ENCODE results near the gene COPZ1.
"Not testable (repeated sequence)": the region's sequence is repeated elsewhere in the genome, so short reads cannot be mapped to it uniquely, and the experiment has no call there.

The COPZ1 gene

GRCh38 chr12:54354271-54354670 is 29.3 kb downstream of the COPZ1 start:
- H3K27ac ChIP-seq (ENCODE audit: low read depth, low read length); H3K36me3 ChIP-seq (ENCODE audit: control insufficient read depth, insufficient read depth, low read length); H3K4me3 ChIP-seq (ENCODE audit: low read depth, low read length); H3K27me3 ChIP-seq (ENCODE audit: control insufficient read depth, insufficient read depth, low read length); H3K9ac ChIP-seq (ENCODE audit: low read length); H3K9me3 ChIP-seq (ENCODE audit: control insufficient read depth, insufficient read depth, low read depth, low read length): not testable (repeated sequence)
- H3K4me1 ChIP-seq (ENCODE audit: control insufficient read depth, insufficient read depth, low read length): peaks cover 80% of the 10 kb centered on the region

- Histone ChIP-seq H3K27ac (ENCODE audit: low read depth, low read length) (peak overlapping the region; percentile 45; the same call in 1 of the 2 replicates), H3K27me3 (ENCODE audit: control insufficient read depth, insufficient read depth, low read length) (no peaks in the 10 kb centered on the region), H3K9me3 (ENCODE audit: control insufficient read depth, insufficient read depth, low read depth, low read length) (no peaks in the 10 kb centered on the region), H3K4me3 (ENCODE audit: low read depth, low read length) (no peak overlapping the region), H3K4me1 (ENCODE audit: control insufficient read depth, insufficient read depth, low read length) (peaks cover 80% of the 10 kb centered on the region), H3K36me3 (ENCODE audit: control insufficient read depth, insufficient read depth, low read length) (peaks cover 2% of the 10 kb centered on the region), H3K9ac (ENCODE audit: low read length) (peak overlapping the region; percentile 18)
Observed at GRCh38 chr12:54355104-54355815, 30.3 kb downstream of the COPZ1 start.

GRCh38 chr12:54356228-54356627 is 31.3 kb downstream of the COPZ1 start:
- Histone ChIP-seq H3K27me3 (ENCODE audit: control insufficient read depth, insufficient read depth, low read length) (no peaks in the 10 kb centered on the region), H3K9ac (ENCODE audit: low read length) (peak overlapping the region; percentile 28), H3K36me3 (ENCODE audit: control insufficient read depth, insufficient read depth, low read length) (no peaks in the 10 kb centered on the region), H3K4me3 (ENCODE audit: low read depth, low read length) (peak overlapping the region; percentile 83; the same call in 1 of the 2 replicates), H3K4me1 (ENCODE audit: control insufficient read depth, insufficient read depth, low read length) (peaks cover 76% of the 10 kb centered on the region), H3K27ac (ENCODE audit: low read depth, low read length) (peak overlapping the region; percentile 45; the same call in 1 of the 2 replicates), H3K9me3 (ENCODE audit: control insufficient read depth, insufficient read depth, low read depth, low read length) (no peaks in the 10 kb centered on the region)

- peak overlapping the region; percentile 83 for H3K4me3 ChIP-seq (ENCODE audit: low read depth, low read length)
Observed at GRCh38 chr12:54356951-54357356, 32.0 kb downstream of the COPZ1 start.

GRCh38 chr12:54357506-54358190 is 32.7 kb downstream of the COPZ1 start:
- Histone ChIP-seq H3K36me3 (ENCODE audit: control insufficient read depth, insufficient read depth, low read length) (no peaks in the 10 kb centered on the region), H3K27me3 (ENCODE audit: control insufficient read depth, insufficient read depth, low read length) (no peaks in the 10 kb centered on the region), H3K27ac (ENCODE audit: low read depth, low read length) (peak overlapping the region; percentile 45; the same call in 1 of the 2 replicates), H3K4me1 (ENCODE audit: control insufficient read depth, insufficient read depth, low read length) (peaks cover 64% of the 10 kb centered on the region), H3K4me3 (ENCODE audit: low read depth, low read length) (peak overlapping the region; percentile 83), H3K9ac (ENCODE audit: low read length) (peak overlapping the region; percentile 28), H3K9me3 (ENCODE audit: control insufficient read depth, insufficient read depth, low read depth, low read length) (no peaks in the 10 kb centered on the region)

More at GRCh38 chr12:54356951-54357356, 32.0 kb downstream of the COPZ1 start:
- peaks cover 69% of the 10 kb centered on the region for H3K4me1 ChIP-seq (ENCODE audit: control insufficient read depth, insufficient read depth, low read length)
- H3K27me3 ChIP-seq (ENCODE audit: control insufficient read depth, insufficient read depth, low read length): no peaks in the 10 kb centered on the region
- H3K27ac ChIP-seq (ENCODE audit: low read depth, low read length): peak overlapping the region; percentile 45; the same call in 1 of the 2 replicates
- no peaks in the 10 kb centered on the region for H3K9me3 ChIP-seq (ENCODE audit: control insufficient read depth, insufficient read depth, low read depth, low read length)
- H3K36me3 ChIP-seq (ENCODE audit: control insufficient read depth, insufficient read depth, low read length): no peaks in the 10 kb centered on the region
- H3K9ac ChIP-seq (ENCODE audit: low read length): peak overlapping the region; percentile 28

- H3K36me3 ChIP-seq (ENCODE audit: control insufficient read depth, insufficient read depth, low read length): no peaks in the 10 kb centered on the region
- no peaks in the 10 kb centered on the region for H3K9me3 ChIP-seq (ENCODE audit: control insufficient read depth, insufficient read depth, low read depth, low read length)
- H3K4me3 ChIP-seq (ENCODE audit: low read depth, low read length): peak overlapping the region; percentile 83
- H3K27ac ChIP-seq (ENCODE audit: low read depth, low read length): peak overlapping the region; percentile 54; the same call in 1 of the 2 replicates
- H3K9ac ChIP-seq (ENCODE audit: low read length): peak overlapping the region; percentile 81
- peaks cover 57% of the 10 kb centered on the region for H3K4me1 ChIP-seq (ENCODE audit: control insufficient read depth, insufficient read depth, low read length)
- H3K27me3 ChIP-seq (ENCODE audit: control insufficient read depth, insufficient read depth, low read length): no peaks in the 10 kb centered on the region
Observed at GRCh38 chr12:54358191-54358944, 33.4 kb downstream of the COPZ1 start.

- peak overlapping the region; percentile 83 for H3K4me3 ChIP-seq (ENCODE audit: low read depth, low read length)
- H3K9ac ChIP-seq (ENCODE audit: low read length): peak overlapping the region; percentile 81
- H3K9me3 ChIP-seq (ENCODE audit: control insufficient read depth, insufficient read depth, low read depth, low read length): no peaks in the 10 kb centered on the region
- H3K27me3 ChIP-seq (ENCODE audit: control insufficient read depth, insufficient read depth, low read length): no peaks in the 10 kb centered on the region
- no peaks in the 10 kb centered on the region for H3K36me3 ChIP-seq (ENCODE audit: control insufficient read depth, insufficient read depth, low read length)
- peaks cover 51% of the 10 kb centered on the region for H3K4me1 ChIP-seq (ENCODE audit: control insufficient read depth, insufficient read depth, low read length)
- peak overlapping the region; percentile 54; the same call in 1 of the 2 replicates for H3K27ac ChIP-seq (ENCODE audit: low read depth, low read length)
Observed at GRCh38 chr12:54358945-54359761, 34.2 kb downstream of the COPZ1 start.

GRCh38 chr12:54359762-54360351 is 34.9 kb downstream of the COPZ1 start:
- peak overlapping the region; percentile 1; the same call in 1 of the 2 replicates for H3K27ac ChIP-seq (ENCODE audit: low read depth, low read length)
- H3K4me3 ChIP-seq (ENCODE audit: low read depth, low read length): peak overlapping the region; percentile 70
- no peaks in the 10 kb centered on the region for H3K9me3 ChIP-seq (ENCODE audit: control insufficient read depth, insufficient read depth, low read depth, low read length)
- H3K9ac ChIP-seq (ENCODE audit: low read length): peak overlapping the region; percentile 60
- H3K4me1 ChIP-seq (ENCODE audit: control insufficient read depth, insufficient read depth, low read length): peaks cover 47% of the 10 kb centered on the region
- no peaks in the 10 kb centered on the region for H3K36me3 ChIP-seq (ENCODE audit: control insufficient read depth, insufficient read depth, low read length)
- H3K27me3 ChIP-seq (ENCODE audit: control insufficient read depth, insufficient read depth, low read length): no peaks in the 10 kb centered on the region

GRCh38 chr12:54360717-54361456 is 36.0 kb downstream of the COPZ1 start:
- Histone ChIP-seq H3K4me1 (ENCODE audit: control insufficient read depth, insufficient read depth, low read length) (peaks cover 37% of the 10 kb centered on the region), H3K4me3 (ENCODE audit: low read depth, low read length) (no peak overlapping the region), H3K9me3 (ENCODE audit: control insufficient read depth, insufficient read depth, low read depth, low read length) (no peaks in the 10 kb centered on the region), H3K36me3 (ENCODE audit: control insufficient read depth, insufficient read depth, low read length) (no peaks in the 10 kb centered on the region), H3K27ac (ENCODE audit: low read depth, low read length) (no peak overlapping the region), H3K9ac (ENCODE audit: low read length) (no peak overlapping the region), H3K27me3 (ENCODE audit: control insufficient read depth, insufficient read depth, low read length) (no peaks in the 10 kb centered on the region)

Measured in HUES6 (cell line).